Measurements from ENCODE around the gene NEMF.
"Not testable (repeated sequence)": the region's sequence is repeated elsewhere in the genome, so short reads cannot be mapped to it uniquely, and the experiment has no call there.

The NEMF gene

DNA sequence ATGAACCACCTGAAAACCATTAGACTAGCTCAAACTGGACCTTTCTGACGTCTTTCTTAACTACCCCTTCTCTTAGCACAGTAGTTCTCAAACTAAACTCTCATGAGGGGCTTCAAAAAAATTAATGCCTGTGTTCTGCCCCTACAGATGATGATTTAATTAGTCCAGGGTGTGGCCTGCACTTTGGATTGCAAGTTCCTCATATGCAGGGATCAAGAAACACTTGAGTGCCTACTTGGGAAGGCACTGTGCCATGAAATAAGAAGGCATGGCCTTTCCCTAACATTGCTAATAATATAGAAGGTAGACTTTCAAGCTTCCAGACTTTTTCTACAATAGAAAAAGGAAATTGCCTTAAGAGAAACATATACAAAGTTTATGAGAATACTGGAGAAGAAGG, 107.4 kb downstream of the NEMF start:
- ATAC-seq, result no peak

DNA sequence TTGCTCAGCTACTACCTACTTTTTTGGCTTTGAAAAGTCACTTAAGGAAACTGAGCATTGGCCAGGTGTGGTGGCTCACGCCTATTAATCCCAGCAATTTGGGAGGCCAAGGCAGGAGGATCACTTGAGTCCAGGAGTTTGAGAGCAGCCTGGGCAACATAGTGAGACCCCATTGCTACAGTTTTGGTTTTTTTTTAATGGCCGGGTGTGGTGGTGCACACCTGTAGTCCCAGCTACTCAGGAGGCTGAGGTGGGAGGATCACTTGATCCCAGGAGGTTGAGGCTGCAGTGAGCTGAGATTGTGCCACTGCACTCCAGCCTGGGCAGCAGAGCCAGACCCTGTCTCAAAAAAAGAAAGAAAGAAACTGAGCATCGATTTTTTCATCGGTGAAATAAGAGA, 116.9 kb downstream of the NEMF start:
- not testable (repeated sequence) for ATAC-seq

DNA sequence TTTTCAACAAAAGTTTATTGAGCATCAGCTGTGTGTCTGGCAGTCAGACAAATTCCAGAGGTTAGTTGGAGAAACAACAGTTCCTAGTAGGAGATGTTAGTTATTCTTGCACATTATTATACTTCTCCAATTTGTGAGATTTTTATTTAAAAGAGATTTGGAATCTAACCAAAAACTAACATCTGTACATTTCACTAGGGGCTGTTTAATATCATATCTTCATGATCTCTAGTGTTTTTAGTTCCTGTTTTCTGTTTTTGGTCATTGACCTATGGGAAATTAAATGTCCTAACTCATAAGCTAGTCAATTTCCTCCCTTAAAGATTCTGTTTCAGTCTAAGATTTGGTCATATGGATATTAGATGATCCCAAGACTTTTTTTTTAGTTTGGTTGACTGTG, 118.8 kb downstream of the NEMF start:
- ATAC-seq, result no peak

DNA sequence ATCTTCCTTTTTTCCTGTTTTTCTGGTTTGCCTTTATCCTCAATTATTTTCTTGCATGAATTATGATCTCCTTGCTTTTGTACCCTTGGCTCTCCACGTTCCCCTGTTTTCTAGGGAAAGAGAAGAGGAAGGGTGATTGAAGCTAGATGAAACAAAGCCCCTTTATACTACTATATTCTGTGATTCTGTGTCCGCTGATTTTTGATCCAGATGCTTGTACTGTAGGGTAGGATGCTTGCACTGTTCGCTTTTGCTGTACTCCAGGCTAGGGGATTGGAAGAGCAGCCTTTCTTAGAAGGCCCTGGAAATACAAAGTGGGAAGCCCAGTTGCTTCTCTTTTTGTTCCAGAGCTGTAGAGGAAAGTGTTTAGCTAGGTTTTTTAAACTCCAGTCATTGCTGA, 119.7 kb downstream of the NEMF start:
- no peak for ATAC-seq
